Measurements from ENCODE around the gene RORC.
"Not testable (repeated sequence)": the region's sequence is repeated elsewhere in the genome, so short reads cannot be mapped to it uniquely, and the experiment has no call there.

The RORC gene

GRCh38 chr1:151831605-151832004 is at the start of gene RORC:
TSS of gene RORC (minus strand) at chr1:151831802. CDS start at chr1:151831764, 38 bp downstream.
- no peak for DNase-seq (ENCODE audit: low read depth, low spot score)

GRCh38 chr1:151875419-151876097 is 44.0 kb upstream of the RORC start:
- DNase-seq (ENCODE audit: low read depth, low spot score), result no peak

GRCh38 chr1:151872776-151873175 is 41.2 kb upstream of the RORC start:
- not testable (repeated sequence) for DNase-seq (ENCODE audit: low read depth, low spot score)

- no peak for DNase-seq (ENCODE audit: low read depth, low spot score)
These were observed 39.9 kb upstream of the RORC start for GRCh38 chr1:151871284-151872030.

- no peak for DNase-seq (ENCODE audit: low read depth, low spot score)
These were observed 36.9 kb upstream of the RORC start for GRCh38 chr1:151868486-151868885.

- DNase-seq (ENCODE audit: low read depth, low spot score), result no peak
These were observed 36.3 kb upstream of the RORC start for GRCh38 chr1:151867765-151868411.

- DNase-seq (ENCODE audit: low read depth, low spot score), result no peak
These were observed 35.7 kb upstream of the RORC start for GRCh38 chr1:151867321-151867720.

GRCh38 chr1:151864411-151864810 is 32.8 kb upstream of the RORC start:
- DNase-seq (ENCODE audit: low read depth, low spot score), result no peak

GRCh38 chr1:151862604-151863003 is 31.0 kb upstream of the RORC start:
- no peak for DNase-seq (ENCODE audit: low read depth, low spot score)

- DNase-seq (ENCODE audit: low read depth, low spot score), result no peak
These were observed 29.0 kb upstream of the RORC start for GRCh38 chr1:151860504-151861187.

- DNase-seq (ENCODE audit: low read depth, low spot score), result no peak
These were observed 28.3 kb upstream of the RORC start for GRCh38 chr1:151859891-151860293.

GRCh38 chr1:151858886-151859665 is 27.5 kb upstream of the RORC start:
- DNase-seq (ENCODE audit: low read depth, low spot score), result no peak

GRCh38 chr1:151858030-151858746 is 26.6 kb upstream of the RORC start:
- no peak for DNase-seq (ENCODE audit: low read depth, low spot score)

- no peak for DNase-seq (ENCODE audit: low read depth, low spot score)
These were observed 24.3 kb upstream of the RORC start for GRCh38 chr1:151855933-151856332.

GRCh38 chr1:151855516-151855915 is 23.9 kb upstream of the RORC start:
- not testable (repeated sequence) for DNase-seq (ENCODE audit: low read depth, low spot score)

- DNase-seq (ENCODE audit: low read depth, low spot score), result no peak
These were observed 23.1 kb upstream of the RORC start for GRCh38 chr1:151854658-151855057.

- DNase-seq (ENCODE audit: low read depth, low spot score), result no peak
These were observed 21.9 kb upstream of the RORC start, which contains the start of gene THEM5 for GRCh38 chr1:151853411-151853943. TSS of gene THEM5 (minus strand) at chr1:151853712. CDS start at chr1:151853565, 147 bp downstream.

- no peak for DNase-seq (ENCODE audit: low read depth, low spot score)
These were observed 21.1 kb upstream of the RORC start for GRCh38 chr1:151852733-151853132.

GRCh38 chr1:151851886-151852285 is 20.3 kb upstream of the RORC start:
- DNase-seq (ENCODE audit: low read depth, low spot score), result no peak

- no peak for DNase-seq (ENCODE audit: low read depth, low spot score)
These were observed 18.3 kb upstream of the RORC start for GRCh38 chr1:151849871-151850270.
